Activated B cell treated with CpG ODN at 0.5 μM for 24 hours (primary cell): ENCODE results near the gene QKI. TPM values are rescaled to one million over a fixed set of nuclear protein-coding genes. Genes with fewer than 3 reads are reported as not detected.

Experiments
- ATAC-seq: fragments of 200-7000 bp; cut with Tn5 transposase; one replicate; pipeline ENCODE4 v1.10.0; 2021; ENCODE audit warnings: low read depth, mild to moderate bottlenecking, moderate library complexity
- CTCF ChIA-PET: fragments of 350-600 bp; sonication (Branson Sonifier 250); formaldehyde crosslinking; loops from one replicate; lab custom pipeline; 2021; ENCODE audit warnings: antibody characterized with exemption; lab: Charles Lee
- POLR2A ChIA-PET: fragments of 350-600 bp; sonication (Branson Sonifier 250); formaldehyde crosslinking; loops from one replicate; lab custom pipeline; 2021; ENCODE audit warnings: antibody characterized with exemption; lab: Charles Lee
- DNase-seq: peaks from one replicate; pipeline ENCODE4 v3.0.0; 2022
- H3K27ac Mint-ChIP-seq: one replicate; pipeline ENCODE4 v1.8.0; 2020; ENCODE audit warnings: mixed read lengths
- H3K27me3 Mint-ChIP-seq: one replicate; pipeline ENCODE4 v1.8.0; 2021; ENCODE audit warnings: mixed read lengths
- H3K36me3 Mint-ChIP-seq: one replicate; pipeline ENCODE4 v1.8.0; 2021; ENCODE audit warnings: low read depth, mixed read lengths
- H3K4me1 Mint-ChIP-seq: one replicate; pipeline ENCODE4 v1.8.0; 2021; ENCODE audit warnings: mixed read lengths
- H3K4me3 Mint-ChIP-seq: one replicate; pipeline ENCODE4 v1.8.0; 2020; ENCODE audit warnings: mild to moderate bottlenecking, mixed read lengths
- H3K9me3 Mint-ChIP-seq: one replicate; pipeline ENCODE4 v1.8.0; 2020; ENCODE audit warnings: mixed read lengths
- CTCF ChIP-seq: fragments of 200-600 bp; IDR thresholded peaks from one replicate; pipeline ENCODE4 v1.8.0; 2022; ENCODE audit warnings: antibody characterized with exemption, mild to moderate bottlenecking
- intact Hi-C: fragments of 100-400 bp; cut with micrococcal nuclease; formaldehyde crosslinking; loops from one replicate; pipeline ENCODE4 v1.15.1; 2024
- total RNA-seq: library from RNA; stranded (reverse); gene quantifications from 2 replicates; pipeline ENCODE4 v1.2.3, GENCODE V29; 2022

QKI gene
- total RNA-seq, 1 donor from 2014 or later: 61.5 TPM

- POLR2A ChIA-PET: no interaction called here
- no peak for ATAC-seq
- no peaks in the 10 kb centered on the region for H3K36me3 Mint-ChIP-seq
Measured at GRCh38 chr6:163600781-163601180, 186.3 kb downstream of the QKI start.

GRCh38 chr6:163602851-163603250, 188.3 kb downstream of the QKI start:
- Mint-ChIP-seq H3K9me3 (peaks cover 13% of the 10 kb centered on the region), H3K27ac (no peak overlapping the region), H3K36me3 (no peaks in the 10 kb centered on the region), H3K4me3 (no peak overlapping the region), H3K27me3 (no peaks in the 10 kb centered on the region), H3K4me1 (no peaks in the 10 kb centered on the region)
- intact Hi-C loops: no loop called here
- ATAC-seq (no peak), DNase-seq (no peak)
- TF ChIP-seq CTCF: no peak
- POLR2A ChIA-PET: no interaction called here
- CTCF ChIA-PET: no interaction called here

More at GRCh38 chr6:163600781-163601180, 186.3 kb downstream of the QKI start:
- Mint-ChIP-seq H3K27ac (no peak overlapping the region), H3K4me1 (no peaks in the 10 kb centered on the region), H3K27me3 (no peaks in the 10 kb centered on the region), H3K9me3 (peaks cover 7% of the 10 kb centered on the region), H3K4me3 (no peak overlapping the region)
- DNase-seq: no peak
- CTCF ChIA-PET: no interaction called here
- TF ChIP-seq CTCF: no peak
- intact Hi-C loops: no loop called here

GRCh38 chr6:163603395-163603794, 188.9 kb downstream of the QKI start:
- intact Hi-C loops: no loop called here
- H3K27me3 Mint-ChIP-seq: peaks cover 2% of the 10 kb centered on the region
- DNase-seq: no peak
- H3K27ac Mint-ChIP-seq: no peak overlapping the region
- H3K4me3 Mint-ChIP-seq: no peak overlapping the region
- ChIA-PET CTCF (interaction anchor here (0.7 kb wide), 1 partner anchor 53 kb away, joined by 3 read pairs; no protein-coding TSS in a partner anchor), POLR2A (no interaction called here)
- no peaks in the 10 kb centered on the region for H3K36me3 Mint-ChIP-seq
- peaks cover 2% of the 10 kb centered on the region for H3K4me1 Mint-ChIP-seq
- no peak for ATAC-seq
- TF ChIP-seq CTCF: no peak
- peaks cover 13% of the 10 kb centered on the region for H3K9me3 Mint-ChIP-seq

- intact Hi-C loops: no loop called here
- H3K27me3 Mint-ChIP-seq: peaks cover 2% of the 10 kb centered on the region
- no peak overlapping the region for H3K27ac Mint-ChIP-seq
Measured at GRCh38 chr6:163605385-163606097, 191.0 kb downstream of the QKI start.

GRCh38 chr6:163607792-163608191, 193.3 kb downstream of the QKI start:
- POLR2A ChIA-PET: no interaction called here

More at GRCh38 chr6:163605385-163606097, 191.0 kb downstream of the QKI start:
- Mint-ChIP-seq H3K9me3 (peaks cover 13% of the 10 kb centered on the region), H3K4me3 (no peak overlapping the region), H3K4me1 (peaks cover 5% of the 10 kb centered on the region), H3K36me3 (no peaks in the 10 kb centered on the region)
- no peak for TF ChIP-seq CTCF
- no peak for ATAC-seq
- ChIA-PET CTCF (no interaction called here), POLR2A (no interaction called here)
- DNase-seq: no peak

More at GRCh38 chr6:163607792-163608191, 193.3 kb downstream of the QKI start:
- H3K4me1 Mint-ChIP-seq: peaks cover 5% of the 10 kb centered on the region
- ATAC-seq: no peak
- H3K27ac Mint-ChIP-seq: no peak overlapping the region
- CTCF ChIA-PET: no interaction called here
- no peak overlapping the region for H3K4me3 Mint-ChIP-seq
- peaks cover 2% of the 10 kb centered on the region for H3K27me3 Mint-ChIP-seq
- intact Hi-C loops: no loop called here
- DNase-seq: no peak
- no peaks in the 10 kb centered on the region for H3K36me3 Mint-ChIP-seq
- no peak for TF ChIP-seq CTCF
- peaks cover 13% of the 10 kb centered on the region for H3K9me3 Mint-ChIP-seq
